Panc1 (cell line): ENCODE data around the gene MMP21.

Source experiments
- SIN3A ChIP-seq: IDR thresholded peaks from 2 replicates; pipeline ENCODE4 v1.6.1; 2012; ENCODE audit warnings: low read depth, mild to moderate bottlenecking, low read length, moderate library complexity, borderline replicate concordance; ENCODE audit not compliant: insufficient read depth
- TF ChIP-seq, protein P1 (sequence below): fragments of 450-650 bp; IDR thresholded peaks from 2 replicates; pipeline ENCODE4 v1.5.1; 2017; ENCODE audit warnings: mild to moderate bottlenecking

- no peak for TF ChIP-seq SIN3A
- TF ChIP-seq, protein P1, sequence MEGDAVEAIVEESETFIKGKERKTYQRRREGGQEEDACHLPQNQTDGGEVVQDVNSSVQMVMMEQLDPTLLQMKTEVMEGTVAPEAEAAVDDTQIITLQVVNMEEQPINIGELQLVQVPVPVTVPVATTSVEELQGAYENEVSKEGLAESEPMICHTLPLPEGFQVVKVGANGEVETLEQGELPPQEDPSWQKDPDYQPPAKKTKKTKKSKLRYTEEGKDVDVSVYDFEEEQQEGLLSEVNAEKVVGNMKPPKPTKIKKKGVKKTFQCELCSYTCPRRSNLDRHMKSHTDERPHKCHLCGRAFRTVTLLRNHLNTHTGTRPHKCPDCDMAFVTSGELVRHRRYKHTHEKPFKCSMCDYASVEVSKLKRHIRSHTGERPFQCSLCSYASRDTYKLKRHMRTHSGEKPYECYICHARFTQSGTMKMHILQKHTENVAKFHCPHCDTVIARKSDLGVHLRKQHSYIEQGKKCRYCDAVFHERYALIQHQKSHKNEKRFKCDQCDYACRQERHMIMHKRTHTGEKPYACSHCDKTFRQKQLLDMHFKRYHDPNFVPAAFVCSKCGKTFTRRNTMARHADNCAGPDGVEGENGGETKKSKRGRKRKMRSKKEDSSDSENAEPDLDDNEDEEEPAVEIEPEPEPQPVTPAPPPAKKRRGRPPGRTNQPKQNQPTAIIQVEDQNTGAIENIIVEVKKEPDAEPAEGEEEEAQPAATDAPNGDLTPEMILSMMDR, result no peak
These were observed 40.1 kb upstream of the MMP21 start for GRCh38 chr10:125815764-125816163.
